GM19025 (cell line): ENCODE results near the gene BLVRA.
"Not testable (repeated sequence)": the region's sequence is repeated elsewhere in the genome, so short reads cannot be mapped to it uniquely, and the experiment has no call there.

Experiments used
- ATAC-seq: cut with Tn5 transposase; IDR thresholded peaks from one replicate; pipeline ENCODE4 v1.9.1; 2021; ENCODE audit warnings: mild to moderate bottlenecking, low read depth, moderate library complexity; ENCODE audit not compliant: unreplicated experiment

Gene BLVRA

GRCh38 chr7:43758029-43758821 lies at the start of gene BLVRA:
Gene BLVRA (plus strand): TSS chr7:43758680. CDS start chr7:43771159, 12,479 bp downstream.
- peak; percentile 78 for ATAC-seq

DNA sequence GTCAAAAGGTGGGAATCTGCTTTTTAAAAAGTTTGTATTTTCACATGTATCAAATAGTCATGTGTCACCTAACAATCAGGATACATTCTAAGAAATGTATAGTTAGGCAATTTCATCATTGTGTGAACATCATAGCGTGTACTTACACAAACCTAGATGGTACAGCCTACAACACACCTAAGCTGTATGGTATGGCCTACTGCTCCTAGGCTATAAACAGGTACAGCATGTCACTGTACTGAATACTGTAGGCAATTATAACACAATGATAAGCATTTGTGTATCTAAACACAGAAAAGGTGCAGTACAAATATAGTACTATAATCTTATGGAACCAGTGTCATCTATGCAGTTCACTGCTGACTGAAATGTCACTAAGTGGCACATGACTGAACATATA lies 47.0 kb upstream of the BLVRA start:
- no peak for ATAC-seq

GRCh38 chr7:43715966-43716365 lies 42.5 kb upstream of the BLVRA start:
- ATAC-seq: not testable (repeated sequence)

GRCh38 chr7:43716598-43716997 lies 41.9 kb upstream of the BLVRA start:
- no peak for ATAC-seq

DNA sequence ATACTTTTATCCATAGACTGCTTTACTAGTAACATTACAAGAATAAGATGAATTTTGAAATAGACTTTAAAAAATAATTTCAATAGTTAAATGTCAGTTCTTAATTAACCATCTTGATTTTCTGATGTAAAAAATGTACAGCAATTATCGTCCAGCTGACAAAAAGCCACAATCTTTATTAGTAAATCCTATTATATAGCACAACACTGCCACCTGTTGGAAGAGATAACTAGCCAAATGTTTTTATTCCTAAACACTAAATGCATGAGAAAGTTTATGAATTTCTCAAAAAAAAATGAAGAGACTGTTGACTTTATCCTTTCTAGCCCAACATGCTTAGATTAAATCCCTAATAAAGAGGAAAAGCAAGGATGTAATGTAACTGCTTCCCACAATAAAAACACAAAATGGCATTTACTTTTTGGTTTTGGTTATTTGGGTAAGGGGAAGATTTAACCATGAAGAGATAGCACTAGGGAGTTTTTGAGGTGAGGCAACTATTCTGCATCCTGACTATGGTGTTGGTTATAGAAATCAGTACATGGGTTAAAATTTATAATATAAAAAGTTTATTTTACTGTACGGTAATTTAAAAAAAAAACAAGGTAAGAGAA lies 37.2 kb upstream of the BLVRA start:
- ATAC-seq: no peak

GRCh38 chr7:43723007-43723341 lies 35.5 kb upstream of the BLVRA start:
- no peak for ATAC-seq

DNA sequence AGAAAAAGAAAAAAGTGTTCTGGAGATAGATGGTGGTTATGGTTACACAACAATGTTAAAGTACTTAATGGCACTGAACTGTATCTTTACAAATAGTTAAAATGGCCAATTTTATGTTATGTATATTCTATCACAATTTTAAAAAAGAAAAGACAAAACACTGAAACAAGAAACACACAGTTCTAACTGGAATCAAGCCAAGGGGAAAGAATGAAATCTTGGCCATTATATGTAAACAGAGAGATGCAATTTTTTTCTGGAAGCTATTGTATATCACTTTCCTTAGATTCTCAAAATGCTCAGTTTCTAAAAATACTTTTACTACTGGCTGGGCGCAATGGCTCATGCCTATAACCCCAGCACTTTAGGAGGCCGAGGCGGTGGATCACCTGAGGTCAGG lies 33.2 kb upstream of the BLVRA start:
- no peak for ATAC-seq

DNA sequence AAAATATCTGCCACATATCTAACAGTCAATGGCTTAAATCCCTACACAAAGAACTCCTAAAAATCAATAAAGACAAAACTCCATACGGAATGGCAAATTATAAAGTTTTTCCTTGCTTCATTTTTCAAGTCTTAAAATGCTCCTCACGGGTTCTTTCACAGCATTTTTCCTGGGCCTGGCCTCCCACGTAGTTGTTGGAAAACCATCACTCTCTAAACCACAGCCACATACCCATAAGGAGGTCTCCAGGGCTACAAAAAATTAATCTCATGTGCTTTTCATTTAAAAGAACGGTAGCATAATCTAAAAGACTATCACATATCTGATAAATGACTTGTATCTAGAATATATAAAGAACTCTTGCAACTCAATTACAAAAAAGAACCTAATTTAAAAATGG lies 32.0 kb upstream of the BLVRA start:
- ATAC-seq: no peak

DNA sequence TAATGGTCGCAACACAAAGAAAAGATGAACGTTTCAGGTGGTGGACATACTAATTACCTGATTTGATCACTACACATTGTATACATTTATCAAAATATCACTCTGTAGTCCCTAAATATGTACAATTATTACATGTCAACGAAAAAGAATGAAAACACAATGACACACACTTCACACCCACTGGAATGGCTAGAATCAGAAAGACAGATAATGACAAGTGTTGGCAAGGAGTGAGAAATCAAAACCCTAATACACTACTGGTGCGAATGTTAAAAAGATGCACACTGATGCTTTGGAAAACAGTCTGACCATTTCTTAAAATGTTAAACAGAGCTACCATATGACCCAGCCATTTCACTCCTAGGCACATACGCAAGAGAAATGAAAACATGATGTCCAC lies 31.5 kb upstream of the BLVRA start:
- ATAC-seq: no peak

GRCh38 chr7:43727494-43727893 lies 31.0 kb upstream of the BLVRA start:
- no peak for ATAC-seq

GRCh38 chr7:43729214-43729923 lies 29.1 kb upstream of the BLVRA start, which contains the start of gene COA1:
Gene COA1 (minus strand): TSS chr7:43729523. CDS start chr7:43648614, 80,909 bp downstream.
- peak; percentile 82 for ATAC-seq

DNA sequence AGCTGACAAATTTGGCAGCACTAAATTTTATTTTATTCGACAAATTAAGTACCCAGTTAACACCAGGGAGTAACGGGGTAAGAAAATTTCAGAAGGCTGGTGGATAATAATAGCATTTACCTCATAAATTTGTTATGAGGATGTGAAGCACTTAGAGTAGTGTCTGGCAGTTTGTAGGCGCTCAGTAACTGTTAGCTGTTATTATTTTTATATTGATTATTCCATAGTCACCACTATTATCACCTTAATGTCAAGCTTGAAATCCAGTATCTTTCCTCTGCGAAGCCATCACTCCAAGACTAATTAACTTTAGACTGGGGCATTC lies 28.6 kb upstream of the BLVRA start:
- no peak for ATAC-seq

- ATAC-seq: not testable (repeated sequence)
Measured at GRCh38 chr7:43731494-43731893, 27.0 kb upstream of the BLVRA start.

GRCh38 chr7:43734575-43735332 lies 23.7 kb upstream of the BLVRA start:
- ATAC-seq: not testable (repeated sequence)

DNA sequence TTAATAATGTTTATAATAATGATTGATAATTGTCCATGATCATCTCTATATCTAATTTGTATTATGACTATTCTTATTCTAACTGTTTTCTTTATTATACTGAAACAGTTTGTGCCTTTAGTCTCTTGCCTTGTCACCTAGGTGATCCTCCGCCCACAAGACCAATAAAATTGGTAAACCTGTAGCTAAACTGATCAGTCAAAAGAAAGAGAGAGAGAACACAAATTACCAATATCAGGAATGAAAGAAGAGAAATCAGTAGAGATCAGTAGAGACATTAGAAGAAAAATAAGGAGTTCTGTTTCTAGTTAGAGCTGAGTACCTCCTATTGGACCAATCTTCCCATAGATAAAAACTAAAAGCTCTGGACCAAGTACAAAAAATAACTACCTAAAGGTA lies 23.1 kb upstream of the BLVRA start:
- peak; percentile 36 for ATAC-seq

- ATAC-seq: peak; percentile 72
Measured at GRCh38 chr7:43735802-43736603, 22.5 kb upstream of the BLVRA start.

- no peak for ATAC-seq
Measured at GRCh38 chr7:43737467-43738127, 20.9 kb upstream of the BLVRA start.

GRCh38 chr7:43742692-43743091 lies 15.8 kb upstream of the BLVRA start:
- no peak for ATAC-seq

GRCh38 chr7:43747328-43748105 lies 11.0 kb upstream of the BLVRA start:
- no peak for ATAC-seq
